Globus pallidus (tissue), 1 donor: ENCODE data around the gene BTRC.
A peak's percentile ranks its signal among the peaks of the same experiment; 100 is the strongest.
"Not testable (repeated sequence)": the region's sequence is repeated elsewhere in the genome, so short reads cannot be mapped to it uniquely, and the experiment has no call there.

ENCODE experiments used
- DNase-seq: peaks from one replicate; pipeline ENCODE4 v3.0.0-alpha.2; 2015; ENCODE audit warnings: low spot score

BTRC gene

DNA sequence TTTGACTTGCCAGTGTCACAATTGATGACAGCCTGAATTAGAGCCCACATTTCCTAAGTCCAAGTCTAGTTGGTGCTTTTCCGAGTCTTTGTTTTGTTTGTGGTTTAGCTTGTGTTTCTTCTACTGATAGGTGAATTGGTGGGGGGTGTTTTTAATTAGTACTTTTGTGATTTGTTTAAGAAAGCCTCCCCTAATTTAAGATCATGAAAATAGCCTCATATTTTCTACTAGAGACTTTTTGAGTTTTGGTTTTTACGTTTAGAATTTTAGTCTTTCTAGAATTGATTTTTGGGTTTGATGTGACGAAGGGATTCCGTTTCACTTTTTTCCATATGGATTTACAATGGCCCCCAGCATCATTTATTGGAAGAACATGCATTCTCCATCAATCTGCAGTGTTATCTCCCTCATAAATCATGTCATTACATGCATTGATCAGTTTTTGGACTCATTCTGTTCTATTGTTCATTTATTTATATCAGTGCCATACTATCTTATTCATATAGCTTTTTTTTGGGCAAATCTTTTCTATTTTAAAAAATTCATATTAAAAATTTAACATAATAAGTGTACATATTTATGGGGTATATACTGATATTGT, 32.8 kb downstream of the BTRC start:
- no peak for DNase-seq

- DNase-seq, result no peak
These were observed 34.8 kb downstream of the BTRC start for GRCh38 chr10:101388676-101389276.

DNA sequence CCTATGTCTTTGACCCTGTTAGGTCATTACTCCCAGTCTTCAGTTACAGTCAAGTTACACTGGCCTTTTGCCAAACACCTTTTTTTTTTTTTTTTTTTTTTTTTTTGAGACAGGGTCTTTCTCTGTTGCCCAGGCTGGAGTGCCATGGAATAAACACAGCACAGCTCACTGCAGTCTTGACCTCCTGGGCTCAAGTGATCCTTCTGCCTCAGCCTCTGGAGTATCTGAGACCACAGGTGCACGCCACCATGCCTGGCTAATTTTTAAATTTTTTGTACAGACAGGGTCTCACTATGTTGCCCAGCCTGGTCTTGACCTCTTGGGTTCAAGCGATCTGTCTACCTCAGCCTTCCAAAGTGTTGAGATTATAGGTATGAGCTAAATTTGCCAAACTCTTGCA, 35.6 kb downstream of the BTRC start:
- not testable (repeated sequence) for DNase-seq

DNA sequence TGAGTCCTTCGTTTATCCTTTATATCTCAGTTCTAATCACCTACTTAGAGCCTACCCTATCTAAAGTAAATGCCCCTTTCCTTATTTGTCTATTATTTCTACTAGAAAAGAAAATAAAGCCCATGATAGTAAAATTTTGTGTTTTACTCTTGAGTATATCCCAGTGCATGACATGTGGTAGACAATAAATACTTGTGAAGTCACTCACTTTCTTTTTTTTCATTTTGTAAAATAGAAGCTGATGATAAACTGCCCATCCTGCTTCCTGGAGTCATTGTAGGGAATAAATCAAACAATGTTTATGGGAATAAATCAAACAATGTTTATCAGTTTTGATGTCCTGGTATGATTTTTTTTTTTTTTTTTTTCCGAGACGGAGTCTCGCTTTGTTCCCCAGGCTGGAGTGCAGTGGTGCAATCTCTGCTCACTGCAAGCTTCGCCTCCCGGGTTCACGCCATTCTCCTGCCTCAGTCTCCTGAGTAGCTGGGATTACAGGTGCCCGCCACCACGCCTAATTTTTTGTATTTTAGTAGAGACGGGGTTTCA, 36.1 kb downstream of the BTRC start:
- no peak for DNase-seq

DNA sequence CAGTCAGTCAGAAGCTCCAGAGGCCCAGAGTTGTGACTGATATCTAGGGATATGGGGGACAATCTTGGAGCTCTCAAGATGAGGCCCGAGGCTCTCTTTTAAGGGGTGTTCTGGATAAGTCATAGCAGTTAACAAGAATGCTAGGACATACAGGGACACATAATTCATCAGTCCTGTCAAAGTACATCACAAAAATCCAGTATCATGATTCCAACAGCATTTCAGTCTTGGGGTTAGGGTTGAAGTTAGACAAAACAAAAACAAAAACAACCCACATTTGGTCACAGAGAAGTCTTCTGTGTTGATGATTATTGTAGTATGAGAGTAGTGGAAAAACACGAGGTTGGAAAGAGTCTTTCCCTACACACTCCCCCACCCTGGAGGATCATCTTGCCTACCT, 39.4 kb downstream of the BTRC start:
- no peak for DNase-seq

- DNase-seq, result no peak
These were observed 40.7 kb downstream of the BTRC start for GRCh38 chr10:101394524-101395133.

GRCh38 chr10:101397140-101397539, 43.2 kb downstream of the BTRC start:
- DNase-seq, result no peak

GRCh38 chr10:101400585-101400984, 46.6 kb downstream of the BTRC start:
- no peak for DNase-seq

- DNase-seq, result no peak
These were observed 48.7 kb downstream of the BTRC start for GRCh38 chr10:101402711-101403110.

DNA sequence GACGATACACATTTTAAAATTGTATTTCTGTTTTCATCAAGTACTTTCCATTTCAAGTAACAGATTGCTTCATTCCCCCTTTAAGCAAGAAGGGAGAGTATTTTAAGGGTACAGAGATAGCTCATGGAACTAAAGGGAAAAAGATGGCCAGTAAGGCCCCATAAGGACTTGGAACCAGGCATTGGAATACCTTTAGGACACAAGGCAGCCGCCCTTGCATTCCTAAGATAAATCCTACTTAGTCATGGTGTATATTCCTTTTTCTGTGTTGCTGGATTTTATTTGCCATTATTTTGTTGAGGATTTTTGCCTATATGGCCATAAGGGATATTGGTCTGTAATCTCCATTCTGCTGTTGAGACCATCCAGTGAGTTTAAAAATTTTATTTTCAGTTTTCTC, 49.2 kb downstream of the BTRC start:
- no peak for DNase-seq

GRCh38 chr10:101405001-101405400, 51.0 kb downstream of the BTRC start:
- no peak for DNase-seq

DNA sequence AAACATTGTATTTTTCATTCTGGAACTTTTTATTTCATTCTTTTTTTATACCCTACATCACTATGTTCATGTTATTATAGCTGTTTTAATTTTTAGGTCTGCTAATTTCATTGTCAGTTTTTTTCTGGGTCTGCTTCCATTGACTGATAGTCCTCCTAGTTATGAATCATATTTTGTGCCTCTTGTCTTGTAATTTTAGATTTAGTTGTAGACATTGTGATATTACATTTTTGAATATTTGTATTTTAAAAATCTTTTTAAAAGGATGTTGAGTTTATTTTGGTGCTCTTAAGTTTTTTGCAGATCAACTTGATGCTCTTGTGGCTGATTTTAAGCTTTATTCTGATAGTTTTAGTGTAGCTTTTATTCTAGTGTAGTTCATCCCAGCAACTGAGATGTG, 57.6 kb downstream of the BTRC start:
- DNase-seq, result no peak

- DNase-seq, result no peak
These were observed 60.1 kb downstream of the BTRC start for GRCh38 chr10:101414034-101414433.

GRCh38 chr10:101415884-101416283, 61.9 kb downstream of the BTRC start:
- DNase-seq, result no peak

DNA sequence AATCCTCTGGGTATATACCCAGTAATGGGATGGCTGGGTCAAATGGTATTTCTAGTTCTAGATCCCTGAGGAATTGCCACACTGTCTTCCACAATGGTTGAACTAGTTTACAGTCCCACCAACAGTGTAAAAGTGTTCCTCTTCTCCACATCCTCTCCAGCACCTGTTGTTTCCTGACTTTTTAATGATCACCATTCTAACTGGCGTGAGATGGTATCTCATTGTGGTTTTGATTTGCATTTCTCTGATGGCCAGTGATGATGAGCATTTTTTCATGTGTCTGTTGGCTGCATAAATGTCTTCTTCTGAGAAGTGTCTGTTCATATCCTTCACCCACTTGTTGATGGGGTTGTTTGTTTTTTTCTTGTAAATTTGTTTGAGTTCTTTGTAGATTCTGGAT, 68.0 kb downstream of the BTRC start:
- DNase-seq, result not testable (repeated sequence)

DNA sequence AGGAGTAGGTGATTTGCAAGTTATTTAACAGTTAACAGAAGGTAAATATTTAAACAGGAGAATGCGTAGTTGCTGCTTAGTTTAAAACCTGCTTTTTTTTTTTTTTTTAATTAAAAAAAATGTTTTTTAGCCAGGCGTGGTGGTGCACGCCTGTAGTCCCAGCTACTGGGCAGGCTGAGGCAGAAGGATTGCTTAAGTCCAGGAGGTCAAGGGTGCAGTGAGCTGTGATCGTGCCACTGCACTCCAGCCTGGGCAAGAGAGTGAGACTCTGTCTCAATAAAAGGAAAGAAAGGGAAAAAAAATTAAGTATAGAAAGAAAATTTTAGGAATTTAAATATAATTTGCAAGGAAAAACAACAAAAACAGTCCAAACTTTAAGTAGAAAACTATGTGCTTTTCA, 71.6 kb downstream of the BTRC start:
- DNase-seq, result no peak

DNA sequence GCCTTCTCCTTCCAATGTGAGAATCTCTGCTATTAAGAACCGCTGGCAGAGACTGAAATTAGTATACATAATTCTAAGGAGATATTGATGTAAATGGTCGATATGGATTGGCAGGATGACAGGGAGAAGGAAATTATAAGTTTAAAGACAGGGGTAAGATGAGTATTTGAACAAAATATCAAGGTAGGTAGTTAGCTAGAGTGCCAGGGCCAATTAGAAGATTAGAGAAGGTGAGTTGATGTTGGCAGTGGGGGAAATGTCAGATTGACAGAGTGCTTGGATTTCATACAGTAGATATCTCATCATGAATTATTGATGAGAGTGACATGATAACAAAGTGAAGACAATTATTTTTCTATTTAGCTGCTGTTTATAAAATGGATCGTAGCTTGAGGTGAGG, 74.1 kb downstream of the BTRC start:
- DNase-seq, result no peak

GRCh38 chr10:101429423-101429822, 75.5 kb downstream of the BTRC start:
- DNase-seq, result no peak

DNA sequence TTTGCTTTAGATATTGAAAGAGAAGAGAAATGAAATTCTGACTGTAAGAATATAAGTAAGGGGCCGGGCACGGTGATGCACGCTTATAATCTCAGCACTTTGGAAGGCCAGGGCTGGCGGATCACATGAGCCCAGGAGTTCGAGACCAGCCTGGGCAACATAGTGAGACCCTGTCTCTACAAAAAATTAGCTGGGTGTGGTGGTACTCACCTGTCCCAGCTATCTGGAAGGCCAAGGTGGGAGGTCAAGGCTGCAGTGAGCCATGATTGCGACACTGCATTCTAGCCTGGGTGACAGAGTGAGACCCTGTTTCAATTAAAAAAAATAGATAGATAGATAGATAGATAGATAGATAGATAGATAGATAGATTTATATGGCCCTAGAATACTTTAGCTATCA, 82.3 kb downstream of the BTRC start:
- DNase-seq, result no peak

GRCh38 chr10:101438881-101439391, 85.0 kb downstream of the BTRC start:
- no peak for DNase-seq

DNA sequence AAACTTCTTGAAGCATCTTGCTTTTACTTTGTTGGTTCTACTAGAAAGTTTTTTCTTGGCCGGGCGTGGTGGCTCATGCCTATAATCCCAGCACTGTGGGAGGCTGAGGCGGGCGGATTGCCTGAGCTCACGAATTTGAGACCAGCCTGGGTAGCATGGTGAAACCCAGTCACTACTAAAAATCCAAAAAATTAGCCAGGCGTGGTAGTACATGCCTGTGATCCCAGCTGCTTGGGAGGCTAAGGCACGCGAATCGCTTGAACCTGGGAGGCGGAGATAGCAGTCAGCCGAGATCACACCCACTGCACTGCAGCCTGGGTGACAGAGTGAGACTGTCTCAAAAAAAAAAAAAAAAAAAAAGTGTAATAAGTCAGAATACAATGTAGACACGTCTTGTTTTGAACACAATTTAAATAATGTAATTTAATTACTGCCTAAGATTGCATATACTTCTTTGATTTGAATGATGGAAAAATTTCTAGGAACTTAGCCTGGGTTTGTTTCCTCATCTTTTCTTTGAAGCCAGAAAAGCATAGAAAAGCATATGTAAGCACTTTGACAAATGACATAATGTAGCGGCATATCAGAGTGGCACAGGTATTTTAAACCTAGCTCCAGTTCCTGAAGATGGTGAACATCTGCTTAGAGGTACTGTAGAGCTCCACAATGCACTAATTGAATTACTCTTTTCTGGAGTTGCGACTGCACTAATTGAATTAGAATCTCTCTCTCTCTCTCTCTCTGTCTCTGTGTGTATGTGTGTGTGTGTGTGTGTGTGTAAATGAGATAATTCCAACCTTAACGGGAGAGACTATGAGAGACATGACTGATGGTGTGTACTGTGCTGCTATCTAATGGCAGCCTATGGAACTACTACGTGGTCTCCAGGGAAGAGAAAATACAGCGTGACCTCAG, 87.8 kb downstream of the BTRC start:
- peak; percentile 59 for DNase-seq

DNA sequence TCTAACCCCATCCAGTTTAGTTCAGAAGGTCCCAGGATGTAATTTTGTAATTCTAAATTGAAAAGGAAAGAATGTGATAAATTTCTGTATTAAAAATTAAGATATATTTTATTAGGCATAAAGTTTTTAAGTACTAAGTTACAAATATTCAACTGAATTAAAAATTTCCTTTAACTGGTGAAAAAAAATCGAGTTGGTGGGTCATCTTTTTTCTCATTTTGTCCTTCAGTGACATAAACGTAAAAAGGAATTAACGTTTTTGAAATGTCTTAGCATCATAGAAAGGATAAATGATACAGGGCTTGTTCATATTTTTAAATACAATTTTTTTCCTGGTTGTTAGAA, 88.5 kb downstream of the BTRC start:
- DNase-seq, result no peak
